GM23338 (cell line): Measurements from ENCODE around the gene CUEDC2. TPM values are rescaled to one million over a fixed set of nuclear protein-coding genes. Genes with fewer than 3 reads are reported as not detected.

Experiments used
- ATAC-seq: fragments of 200-7000 bp; cut with Tn5 transposase; 3 replicates; pipeline ENCODE4 v1.9.1; 2020
- DNase-seq: peaks from one replicate; pipeline ENCODE4 v3.0.0-alpha.2; 2015; ENCODE audit warnings: low spot score
- H2AFZ ChIP-seq: fragments of 200-600 bp; sonication (generic); 2 replicates; pipeline ENCODE4 v1.8.0; 2016; ENCODE audit warnings: antibody characterized with exemption, mild to moderate bottlenecking, moderate library complexity
- H3F3A ChIP-seq: fragments of 200-600 bp; sonication (generic); replicated peaks from 2 replicates; pipeline ENCODE4 v1.8.0; 2017; ENCODE audit warnings: antibody characterized with exemption, mixed run types, low read depth
- H3K27ac ChIP-seq: fragments of 200-600 bp; sonication (generic); 2 replicates; pipeline ENCODE4 v1.6.1; 2016; ENCODE audit warnings: low read depth
- H3K27me3 ChIP-seq: fragments of 200-600 bp; sonication (generic); 2 replicates; pipeline ENCODE4 v1.8.0; 2016; ENCODE audit warnings: mild to moderate bottlenecking, mixed run types, moderate library complexity; ENCODE audit not compliant: insufficient read depth
- H3K36me3 ChIP-seq: fragments of 200-600 bp; sonication (generic); 2 replicates; pipeline ENCODE4 v1.8.0; 2016; ENCODE audit warnings: mild to moderate bottlenecking; ENCODE audit not compliant: insufficient read depth
- H3K4me1 ChIP-seq: fragments of 200-600 bp; sonication (generic); 2 replicates; pipeline ENCODE4 v1.8.0; 2016; ENCODE audit warnings: mild to moderate bottlenecking, moderate library complexity; ENCODE audit not compliant: insufficient read depth
- H3K4me2 ChIP-seq: fragments of 200-600 bp; sonication (generic); 2 replicates; pipeline ENCODE4 v1.7.1; 2017; ENCODE audit warnings: mixed run types
- H3K4me3 ChIP-seq: fragments of 200-600 bp; sonication (generic); 2 replicates; pipeline ENCODE4 v1.6.1; 2016; ENCODE audit warnings: mixed run types
- H3K79me2 ChIP-seq: fragments of 200-600 bp; sonication (generic); replicated peaks from 2 replicates; pipeline ENCODE4 v1.8.0; 2017; ENCODE audit warnings: mild to moderate bottlenecking; ENCODE audit not compliant: insufficient read depth
- H3K9me2 ChIP-seq: fragments of 200-600 bp; sonication (generic); 2 replicates; pipeline ENCODE4 v1.8.0; 2017; ENCODE audit not compliant: insufficient read depth
- H4K20me1 ChIP-seq: fragments of 200-600 bp; sonication (generic); replicated peaks from 2 replicates; pipeline ENCODE4 v1.8.0; 2017; ENCODE audit warnings: mild to moderate bottlenecking; ENCODE audit not compliant: insufficient read depth
- H3K27ac Mint-ChIP-seq: 2 replicates; pipeline ENCODE4 v1.8.0; 2020; ENCODE audit warnings: inconsistent platforms, mild to moderate bottlenecking, moderate library complexity, mixed read lengths
- H3K27me3 Mint-ChIP-seq: 3 replicates; pipeline ENCODE4 v1.8.0; 2022; ENCODE audit warnings: low read depth, mild to moderate bottlenecking, moderate library complexity, mixed read lengths, inconsistent platforms; ENCODE audit not compliant: insufficient read depth, poor library complexity
- H3K36me3 Mint-ChIP-seq: 3 replicates; pipeline ENCODE4 v1.8.0; 2021; ENCODE audit warnings: low read depth, mild to moderate bottlenecking, inconsistent platforms, moderate library complexity, mixed read lengths
- H3K4me1 Mint-ChIP-seq: 3 replicates; pipeline ENCODE4 v1.8.0; 2020; ENCODE audit warnings: mild to moderate bottlenecking, inconsistent platforms, mixed read lengths
- H3K4me3 Mint-ChIP-seq: 3 replicates; pipeline ENCODE4 v1.8.0; 2021; ENCODE audit warnings: moderate library complexity, mild to moderate bottlenecking, inconsistent platforms, mixed read lengths
- H3K9me3 Mint-ChIP-seq: 3 replicates; pipeline ENCODE4 v1.8.0; 2020; ENCODE audit warnings: moderate library complexity, mild to moderate bottlenecking, inconsistent platforms, mixed read lengths
- CREB1 ChIP-seq: fragments of 250-450 bp; sonication (Bioruptor Pico); IDR thresholded peaks from 2 replicates; pipeline ENCODE4 v1.5.0; 2020; ENCODE audit warnings: low read depth, mild to moderate bottlenecking, moderate library complexity
- EZH2 ChIP-seq: fragments of 200-600 bp; sonication (generic); IDR thresholded peaks from one replicate; pipeline ENCODE4 v1.8.0; 2017; ENCODE audit warnings: antibody characterized with exemption, mild to moderate bottlenecking, low read depth; ENCODE audit not compliant: unreplicated experiment
- EZH2phosphoT487 ChIP-seq: fragments of 200-600 bp; sonication (generic); IDR thresholded peaks from one replicate; pipeline ENCODE4 v1.8.1; 2018; ENCODE audit warnings: antibody characterized with exemption; ENCODE audit not compliant: unreplicated experiment
- JUNB ChIP-seq: IDR thresholded peaks from one replicate; pipeline ENCODE4 v1.6.1; 2016; ENCODE audit warnings: antibody characterized with exemption; ENCODE audit not compliant: unreplicated experiment
- NANOG ChIP-seq: IDR thresholded peaks from 2 replicates; pipeline ENCODE4 v1.6.1; 2016; ENCODE audit warnings: antibody characterized with exemption, borderline replicate concordance
- POLR2AphosphoS5 ChIP-seq: IDR thresholded peaks from 2 replicates; pipeline ENCODE4 v1.6.1; 2016; ENCODE audit warnings: antibody characterized with exemption, low read depth
- STAT1 ChIP-seq: IDR thresholded peaks from one replicate; pipeline ENCODE4 v1.6.1; 2016; ENCODE audit warnings: antibody characterized with exemption; ENCODE audit not compliant: unreplicated experiment
- ZNF114 ChIP-seq: fragments of 250-450 bp; sonication (Bioruptor Pico); IDR thresholded peaks from 2 replicates; pipeline ENCODE4 v1.5.0; 2020; ENCODE audit warnings: mild to moderate bottlenecking, moderate library complexity
- ZNF331 ChIP-seq: fragments of 250-450 bp; sonication (Bioruptor Pico); IDR thresholded peaks from 2 replicates; pipeline ENCODE4 v1.5.0; 2020; ENCODE audit warnings: low read depth, mild to moderate bottlenecking, moderate library complexity
- polyA plus RNA-seq: library from polyadenylated mRNA; unstranded; fragments of >200 nt; fragmentation: Nextera tagmentation; extraction: Ambion mirVana; gene quantifications from 2 replicates; pipeline ENCODE4 v1.2.1, GENCODE V29; 2016
- total RNA-seq: library from RNA; depleted of rRNA; stranded (reverse); fragments of >200 nt; shearing (Covaris generic); gene quantifications from 2 replicates; pipeline ENCODE4 v1.2.3, GENCODE V29; 2014
- TF ChIP-seq, protein P1 (sequence below): IDR thresholded peaks from 2 replicates; pipeline ENCODE4 v1.6.1; 2016; ENCODE audit warnings: antibody characterized with exemption
- TF ChIP-seq, protein P2 (sequence below): fragments of 250-450 bp; sonication (Bioruptor Pico); IDR thresholded peaks from 2 replicates; pipeline ENCODE4 v1.5.0; 2020; ENCODE audit warnings: mild to moderate bottlenecking, moderate library complexity
- TF ChIP-seq, protein P3 (sequence below): IDR thresholded peaks from one replicate; pipeline ENCODE4 v1.6.1; 2018; ENCODE audit warnings: antibody characterized with exemption; ENCODE audit not compliant: unreplicated experiment
- TF ChIP-seq, protein P4 (sequence below), 2 experiments: fragments of 200-600 bp in 1 of 2; sonication (generic) in 1 of 2; conservative IDR thresholded peaks; 2 replicates each; pipeline versions ENCODE4 v1.5.1 to v1.6.1; 2016 to 2017; ENCODE audit warnings: antibody characterized with exemption in 2 of 2, low read depth in 2 of 2, mild to moderate bottlenecking in 2 of 2, moderate library complexity in 1 of 2

Gene CUEDC2
- total and polyA plus RNA-seq, 2 experiments from 2014 or later = 39.2 to 47.3 TPM

DNA sequence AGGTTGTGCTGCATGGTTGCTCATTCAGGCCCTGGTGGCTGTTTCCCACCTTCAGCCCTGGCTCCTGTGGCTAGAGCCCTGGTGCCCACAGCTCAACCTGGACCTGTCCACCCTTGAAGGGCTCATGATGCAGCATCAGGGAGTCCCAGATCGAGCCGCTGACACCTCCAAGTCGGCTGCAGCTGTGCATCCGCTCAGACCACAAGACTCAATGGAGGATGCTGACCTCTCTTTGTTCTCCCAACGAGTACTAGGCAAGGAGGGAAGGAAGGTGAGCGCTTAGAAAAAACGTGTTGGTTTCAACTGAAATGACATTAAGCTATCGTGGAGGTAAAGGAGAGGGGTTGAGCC, 28.4 kb upstream of the CUEDC2 start:
- Histone ChIP-seq H3K9me2 (no peaks in the 10 kb centered on the region), H3K4me3 (peak overlapping the region; percentile 85; the same call in 1 of the 2 replicates), H3K27ac (peak overlapping the region; percentile 68), H3K27me3 (peaks cover 5% of the 10 kb centered on the region; the same call in 1 of the 2 replicates), H4K20me1 (no peaks in the 10 kb centered on the region), H3K36me3 (peaks cover 4% of the 10 kb centered on the region; the same call in 1 of the 2 replicates), H3K79me2 (peaks cover 23% of the 10 kb centered on the region; the same call in 1 of the 2 replicates), H3F3A (peaks cover 21% of the 10 kb centered on the region; the same call in 1 of the 2 replicates), H3K4me2 (peak overlapping the region; percentile 96), H2AFZ (peak overlapping the region; percentile 88), H3K4me1 (peaks cover 33% of the 10 kb centered on the region)
- peak overlapping the region; percentile 90 for H3K27ac Mint-ChIP-seq
- H3K27me3 Mint-ChIP-seq = peaks cover 20% of the 10 kb centered on the region
- peaks cover 42% of the 10 kb centered on the region for H3K4me1 Mint-ChIP-seq
- H3K36me3 Mint-ChIP-seq = peaks cover 10% of the 10 kb centered on the region
- no peak for TF ChIP-seq ZNF331 (CRISPR knock-in tag)
- TF ChIP-seq EZH2 = no peak
- no peak for TF ChIP-seq STAT1
- TF ChIP-seq NANOG = no peak
- no peak for TF ChIP-seq ZNF114 (CRISPR knock-in tag)
- no peak for TF ChIP-seq EZH2phosphoT487
- TF ChIP-seq, protein P1, sequence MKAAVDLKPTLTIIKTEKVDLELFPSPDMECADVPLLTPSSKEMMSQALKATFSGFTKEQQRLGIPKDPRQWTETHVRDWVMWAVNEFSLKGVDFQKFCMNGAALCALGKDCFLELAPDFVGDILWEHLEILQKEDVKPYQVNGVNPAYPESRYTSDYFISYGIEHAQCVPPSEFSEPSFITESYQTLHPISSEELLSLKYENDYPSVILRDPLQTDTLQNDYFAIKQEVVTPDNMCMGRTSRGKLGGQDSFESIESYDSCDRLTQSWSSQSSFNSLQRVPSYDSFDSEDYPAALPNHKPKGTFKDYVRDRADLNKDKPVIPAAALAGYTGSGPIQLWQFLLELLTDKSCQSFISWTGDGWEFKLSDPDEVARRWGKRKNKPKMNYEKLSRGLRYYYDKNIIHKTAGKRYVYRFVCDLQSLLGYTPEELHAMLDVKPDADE = no peak
- no peak for TF ChIP-seq CREB1 (CRISPR knock-in tag)
- TF ChIP-seq, protein P2, sequence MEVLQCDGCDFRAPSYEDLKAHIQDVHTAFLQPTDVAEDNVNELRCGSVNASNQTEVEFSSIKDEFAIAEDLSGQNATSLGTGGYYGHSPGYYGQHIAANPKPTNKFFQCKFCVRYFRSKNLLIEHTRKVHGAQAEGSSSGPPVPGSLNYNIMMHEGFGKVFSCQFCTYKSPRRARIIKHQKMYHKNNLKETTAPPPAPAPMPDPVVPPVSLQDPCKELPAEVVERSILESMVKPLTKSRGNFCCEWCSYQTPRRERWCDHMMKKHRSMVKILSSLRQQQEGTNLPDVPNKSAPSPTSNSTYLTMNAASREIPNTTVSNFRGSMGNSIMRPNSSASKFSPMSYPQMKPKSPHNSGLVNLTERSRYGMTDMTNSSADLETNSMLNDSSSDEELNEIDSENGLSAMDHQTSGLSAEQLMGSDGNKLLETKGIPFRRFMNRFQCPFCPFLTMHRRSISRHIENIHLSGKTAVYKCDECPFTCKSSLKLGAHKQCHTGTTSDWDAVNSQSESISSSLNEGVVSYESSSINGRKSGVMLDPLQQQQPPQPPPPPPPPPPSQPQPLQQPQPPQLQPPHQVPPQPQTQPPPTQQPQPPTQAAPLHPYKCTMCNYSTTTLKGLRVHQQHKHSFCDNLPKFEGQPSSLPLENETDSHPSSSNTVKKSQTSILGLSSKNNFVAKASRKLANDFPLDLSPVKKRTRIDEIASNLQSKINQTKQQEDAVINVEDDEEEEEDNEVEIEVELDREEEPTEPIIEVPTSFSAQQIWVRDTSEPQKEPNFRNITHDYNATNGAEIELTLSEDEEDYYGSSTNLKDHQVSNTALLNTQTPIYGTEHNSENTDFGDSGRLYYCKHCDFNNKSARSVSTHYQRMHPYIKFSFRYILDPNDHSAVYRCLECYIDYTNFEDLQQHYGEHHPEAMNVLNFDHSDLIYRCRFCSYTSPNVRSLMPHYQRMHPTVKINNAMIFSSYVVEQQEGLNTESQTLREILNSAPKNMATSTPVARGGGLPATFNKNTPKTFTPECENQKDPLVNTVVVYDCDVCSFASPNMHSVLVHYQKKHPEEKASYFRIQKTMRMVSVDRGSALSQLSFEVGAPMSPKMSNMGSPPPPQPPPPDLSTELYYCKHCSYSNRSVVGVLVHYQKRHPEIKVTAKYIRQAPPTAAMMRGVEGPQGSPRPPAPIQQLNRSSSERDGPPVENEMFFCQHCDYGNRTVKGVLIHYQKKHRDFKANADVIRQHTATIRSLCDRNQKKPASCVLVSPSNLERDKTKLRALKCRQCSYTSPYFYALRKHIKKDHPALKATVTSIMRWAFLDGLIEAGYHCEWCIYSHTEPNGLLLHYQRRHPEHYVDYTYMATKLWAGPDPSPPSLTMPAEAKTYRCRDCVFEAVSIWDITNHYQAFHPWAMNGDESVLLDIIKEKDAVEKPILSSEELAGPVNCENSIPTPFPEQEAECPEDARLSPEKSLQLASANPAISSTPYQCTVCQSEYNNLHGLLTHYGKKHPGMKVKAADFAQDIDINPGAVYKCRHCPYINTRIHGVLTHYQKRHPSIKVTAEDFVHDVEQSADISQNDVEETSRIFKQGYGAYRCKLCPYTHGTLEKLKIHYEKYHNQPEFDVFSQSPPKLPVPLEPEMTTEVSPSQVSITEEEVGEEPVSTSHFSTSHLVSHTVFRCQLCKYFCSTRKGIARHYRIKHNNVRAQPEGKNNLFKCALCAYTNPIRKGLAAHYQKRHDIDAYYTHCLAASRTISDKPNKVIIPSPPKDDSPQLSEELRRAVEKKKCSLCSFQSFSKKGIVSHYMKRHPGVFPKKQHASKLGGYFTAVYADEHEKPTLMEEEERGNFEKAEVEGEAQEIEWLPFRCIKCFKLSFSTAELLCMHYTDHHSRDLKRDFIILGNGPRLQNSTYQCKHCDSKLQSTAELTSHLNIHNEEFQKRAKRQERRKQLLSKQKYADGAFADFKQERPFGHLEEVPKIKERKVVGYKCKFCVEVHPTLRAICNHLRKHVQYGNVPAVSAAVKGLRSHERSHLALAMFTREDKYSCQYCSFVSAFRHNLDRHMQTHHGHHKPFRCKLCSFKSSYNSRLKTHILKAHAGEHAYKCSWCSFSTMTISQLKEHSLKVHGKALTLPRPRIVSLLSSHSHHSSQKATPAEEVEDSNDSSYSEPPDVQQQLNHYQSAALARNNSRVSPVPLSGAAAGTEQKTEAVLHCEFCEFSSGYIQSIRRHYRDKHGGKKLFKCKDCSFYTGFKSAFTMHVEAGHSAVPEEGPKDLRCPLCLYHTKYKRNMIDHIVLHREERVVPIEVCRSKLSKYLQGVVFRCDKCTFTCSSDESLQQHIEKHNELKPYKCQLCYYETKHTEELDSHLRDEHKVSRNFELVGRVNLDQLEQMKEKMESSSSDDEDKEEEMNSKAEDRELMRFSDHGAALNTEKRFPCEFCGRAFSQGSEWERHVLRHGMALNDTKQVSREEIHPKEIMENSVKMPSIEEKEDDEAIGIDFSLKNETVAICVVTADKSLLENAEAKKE (CRISPR knock-in tag) = no peak
- TF ChIP-seq JUNB = no peak
- TF ChIP-seq, protein P3, sequence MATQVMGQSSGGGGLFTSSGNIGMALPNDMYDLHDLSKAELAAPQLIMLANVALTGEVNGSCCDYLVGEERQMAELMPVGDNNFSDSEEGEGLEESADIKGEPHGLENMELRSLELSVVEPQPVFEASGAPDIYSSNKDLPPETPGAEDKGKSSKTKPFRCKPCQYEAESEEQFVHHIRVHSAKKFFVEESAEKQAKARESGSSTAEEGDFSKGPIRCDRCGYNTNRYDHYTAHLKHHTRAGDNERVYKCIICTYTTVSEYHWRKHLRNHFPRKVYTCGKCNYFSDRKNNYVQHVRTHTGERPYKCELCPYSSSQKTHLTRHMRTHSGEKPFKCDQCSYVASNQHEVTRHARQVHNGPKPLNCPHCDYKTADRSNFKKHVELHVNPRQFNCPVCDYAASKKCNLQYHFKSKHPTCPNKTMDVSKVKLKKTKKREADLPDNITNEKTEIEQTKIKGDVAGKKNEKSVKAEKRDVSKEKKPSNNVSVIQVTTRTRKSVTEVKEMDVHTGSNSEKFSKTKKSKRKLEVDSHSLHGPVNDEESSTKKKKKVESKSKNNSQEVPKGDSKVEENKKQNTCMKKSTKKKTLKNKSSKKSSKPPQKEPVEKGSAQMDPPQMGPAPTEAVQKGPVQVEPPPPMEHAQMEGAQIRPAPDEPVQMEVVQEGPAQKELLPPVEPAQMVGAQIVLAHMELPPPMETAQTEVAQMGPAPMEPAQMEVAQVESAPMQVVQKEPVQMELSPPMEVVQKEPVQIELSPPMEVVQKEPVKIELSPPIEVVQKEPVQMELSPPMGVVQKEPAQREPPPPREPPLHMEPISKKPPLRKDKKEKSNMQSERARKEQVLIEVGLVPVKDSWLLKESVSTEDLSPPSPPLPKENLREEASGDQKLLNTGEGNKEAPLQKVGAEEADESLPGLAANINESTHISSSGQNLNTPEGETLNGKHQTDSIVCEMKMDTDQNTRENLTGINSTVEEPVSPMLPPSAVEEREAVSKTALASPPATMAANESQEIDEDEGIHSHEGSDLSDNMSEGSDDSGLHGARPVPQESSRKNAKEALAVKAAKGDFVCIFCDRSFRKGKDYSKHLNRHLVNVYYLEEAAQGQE = no peak
- TF ChIP-seq POLR2AphosphoS5 = no peak
- TF ChIP-seq, protein P4, sequence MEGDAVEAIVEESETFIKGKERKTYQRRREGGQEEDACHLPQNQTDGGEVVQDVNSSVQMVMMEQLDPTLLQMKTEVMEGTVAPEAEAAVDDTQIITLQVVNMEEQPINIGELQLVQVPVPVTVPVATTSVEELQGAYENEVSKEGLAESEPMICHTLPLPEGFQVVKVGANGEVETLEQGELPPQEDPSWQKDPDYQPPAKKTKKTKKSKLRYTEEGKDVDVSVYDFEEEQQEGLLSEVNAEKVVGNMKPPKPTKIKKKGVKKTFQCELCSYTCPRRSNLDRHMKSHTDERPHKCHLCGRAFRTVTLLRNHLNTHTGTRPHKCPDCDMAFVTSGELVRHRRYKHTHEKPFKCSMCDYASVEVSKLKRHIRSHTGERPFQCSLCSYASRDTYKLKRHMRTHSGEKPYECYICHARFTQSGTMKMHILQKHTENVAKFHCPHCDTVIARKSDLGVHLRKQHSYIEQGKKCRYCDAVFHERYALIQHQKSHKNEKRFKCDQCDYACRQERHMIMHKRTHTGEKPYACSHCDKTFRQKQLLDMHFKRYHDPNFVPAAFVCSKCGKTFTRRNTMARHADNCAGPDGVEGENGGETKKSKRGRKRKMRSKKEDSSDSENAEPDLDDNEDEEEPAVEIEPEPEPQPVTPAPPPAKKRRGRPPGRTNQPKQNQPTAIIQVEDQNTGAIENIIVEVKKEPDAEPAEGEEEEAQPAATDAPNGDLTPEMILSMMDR (conservative IDR thresholded peaks at IDR 0.05; ENCODE audit: low read depth in 2 of 2) = no peak
- H3K9me3 Mint-ChIP-seq = no peaks in the 10 kb centered on the region
- DNase-seq = no peak
- H3K4me3 Mint-ChIP-seq = peak overlapping the region; percentile 90
- ATAC-seq = peak; percentile 9
